ENCODE data around the gene SMPD3. TPM values are rescaled to one million over a fixed set of nuclear protein-coding genes. Genes with fewer than 3 reads are reported as not detected.

Gene SMPD3
- total RNA-seq, 4 donors from 2014 or later, result 0.33 to 2.4 (median 1.3) TPM

DNA sequence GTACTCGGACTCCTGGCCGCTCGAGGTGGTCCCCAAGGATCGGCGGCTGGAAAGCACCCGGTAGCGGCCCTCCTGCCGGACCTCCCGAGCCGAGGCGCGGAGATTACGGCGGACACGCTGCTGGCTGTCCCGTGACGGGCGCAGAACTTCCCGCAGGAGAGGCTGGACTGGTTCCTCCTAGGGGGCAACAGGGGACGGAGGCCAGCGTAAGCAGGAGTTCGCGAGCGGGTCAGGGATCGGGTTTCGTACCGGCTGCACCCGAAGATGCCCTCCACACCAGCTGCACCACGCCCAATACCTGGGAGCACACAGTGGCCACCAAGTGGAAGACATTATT lies 137.9 kb downstream of the SMPD3 start:
- peak overlapping the region; percentile 62 to 96 (median 89) for H3K4me3 ChIP-seq (replicated peaks in 1 of 3)
- intact Hi-C loops (cut with DNase I), result no loop called here
- 0% methylated on average over 1 of the region's 29 CpGs; no CpG with 5 or more reads in 1 of the 2 donors for WGBS, 2 donors

GRCh38 chr16:68309799-68310198 lies 138.5 kb downstream of the SMPD3 start:
- Histone ChIP-seq H3K36me3 (peaks cover 9 to 15% of the 10 kb centered on the region in 2 donors), H3K27ac (peak overlapping the region in 2 of 3 donors; percentile 2 to 76), H3K9me3 (no peaks in the 10 kb centered on the region), H3K27me3 (no peaks in the 10 kb centered on the region), H3K4me3 (replicated peaks in 1 of 3) (peak overlapping the region; percentile 62 to 96 (median 89)), H3K4me1 (peaks cover 19 to 27% of the 10 kb centered on the region in 2 donors)
- 34 to 37% methylated on average over 6 of the region's 6 CpGs for WGBS, 2 donors
- intact Hi-C loops (cut with DNase I), result no loop called here
- no peak for TF ChIP-seq POLR2A (IDR thresholded peaks at IDR 0.05)
- TF ChIP-seq, protein P1, sequence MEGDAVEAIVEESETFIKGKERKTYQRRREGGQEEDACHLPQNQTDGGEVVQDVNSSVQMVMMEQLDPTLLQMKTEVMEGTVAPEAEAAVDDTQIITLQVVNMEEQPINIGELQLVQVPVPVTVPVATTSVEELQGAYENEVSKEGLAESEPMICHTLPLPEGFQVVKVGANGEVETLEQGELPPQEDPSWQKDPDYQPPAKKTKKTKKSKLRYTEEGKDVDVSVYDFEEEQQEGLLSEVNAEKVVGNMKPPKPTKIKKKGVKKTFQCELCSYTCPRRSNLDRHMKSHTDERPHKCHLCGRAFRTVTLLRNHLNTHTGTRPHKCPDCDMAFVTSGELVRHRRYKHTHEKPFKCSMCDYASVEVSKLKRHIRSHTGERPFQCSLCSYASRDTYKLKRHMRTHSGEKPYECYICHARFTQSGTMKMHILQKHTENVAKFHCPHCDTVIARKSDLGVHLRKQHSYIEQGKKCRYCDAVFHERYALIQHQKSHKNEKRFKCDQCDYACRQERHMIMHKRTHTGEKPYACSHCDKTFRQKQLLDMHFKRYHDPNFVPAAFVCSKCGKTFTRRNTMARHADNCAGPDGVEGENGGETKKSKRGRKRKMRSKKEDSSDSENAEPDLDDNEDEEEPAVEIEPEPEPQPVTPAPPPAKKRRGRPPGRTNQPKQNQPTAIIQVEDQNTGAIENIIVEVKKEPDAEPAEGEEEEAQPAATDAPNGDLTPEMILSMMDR (IDR thresholded peaks at IDR 0.05), result no peak
- no peak for DNase-seq

More for the DNA sequence above, 137.9 kb downstream of the SMPD3 start:
- Histone ChIP-seq H3K4me1 (peaks cover 19 to 27% of the 10 kb centered on the region in 2 donors), H3K9me3 (no peaks in the 10 kb centered on the region), H3K27ac (peak overlapping the region; percentile 15 to 77 (median 76)), H3K27me3 (no peaks in the 10 kb centered on the region), H3K36me3 (peaks cover 9 to 15% of the 10 kb centered on the region in 2 donors)
- no peak for DNase-seq
- TF ChIP-seq, protein P1 (IDR thresholded peaks at IDR 0.05), result peak in 1 of 6 experiments; percentile 18
- no peak for TF ChIP-seq POLR2A (IDR thresholded peaks at IDR 0.05)

Small RNA genes within 50 kb of the gene (small RNA-seq; reads per million reads assigned to genes)
- gene RF00019 (not detected), gene RNU4-30P (0.56 reads per million)

Other genes with a start within 250 kb of the SMPD3 start
- 10 to 100 TPM; 42.9 to 86.9 (median 50.5) TPM for gene ESRP2, start 212.4 kb downstream of the SMPD3 start, total RNA-seq
- 10 to 100 TPM; 20.8 to 40.3 (median 38.4) TPM for gene PLA2G15, start 203.1 kb downstream of the SMPD3 start, total RNA-seq
- 100 to 1,000 TPM in 1 of 4 donors, 10 to 100 TPM in 3; 73.1 to 116 (median 85.7) TPM for gene SLC7A6, start 184.0 kb downstream of the SMPD3 start, total RNA-seq
- 10 to 100 TPM; 13.4 to 25.8 (median 18.7) TPM for gene SLC7A6OS, start 137.6 kb downstream of the SMPD3 start, total RNA-seq
- gene PRMT7, start 137.5 kb downstream of the SMPD3 start, total RNA-seq, result 10 to 100 TPM; 41.7 to 57.0 (median 46.9) TPM
- 10 to 100 TPM; 34.3 to 46.4 (median 38.7) TPM for gene ZFP90, start 90.8 kb upstream of the SMPD3 start, total RNA-seq
- 1 to 10 TPM; 1.1 to 5.0 (median 3.2) TPM for gene CDH3, start 196.8 kb upstream of the SMPD3 start, total RNA-seq